NCI-H187 (cell line): ENCODE measurements around the gene MYL10.

Experiments used
- DNase-seq, 2 experiments: peaks; one replicate each; lab custom pipeline; 2025; lab: John Stamatoyannopoulos, UW

Gene MYL10

GRCh38 chr7:101595766-101596537 lies 33.1 kb downstream of the MYL10 start:
- DNase-seq: no peak

DNA sequence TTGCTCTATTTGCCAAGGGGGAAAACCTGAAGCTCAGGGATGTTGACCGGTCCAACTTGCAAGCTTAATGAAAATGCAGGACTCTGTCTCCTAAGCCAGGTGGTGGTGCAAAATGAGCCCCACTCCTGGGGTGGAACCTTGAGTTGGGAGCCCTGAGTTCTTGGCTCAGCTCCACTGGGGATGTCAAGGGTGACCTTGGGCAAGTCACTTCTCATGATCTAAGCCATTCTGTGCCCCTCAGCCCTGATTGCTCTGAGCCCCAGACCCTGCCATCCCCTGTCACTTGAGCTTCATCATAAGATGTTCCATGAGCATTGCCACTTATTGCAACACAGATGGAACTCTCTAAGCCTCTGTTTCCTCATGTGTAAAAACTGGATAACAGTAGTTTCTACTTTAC lies 33.9 kb downstream of the MYL10 start:
- no peak for DNase-seq

GRCh38 chr7:101594790-101595189 lies 34.3 kb downstream of the MYL10 start:
- DNase-seq: no peak

- DNase-seq: no peak
These were observed 35.5 kb downstream of the MYL10 start for GRCh38 chr7:101593556-101593955.

DNA sequence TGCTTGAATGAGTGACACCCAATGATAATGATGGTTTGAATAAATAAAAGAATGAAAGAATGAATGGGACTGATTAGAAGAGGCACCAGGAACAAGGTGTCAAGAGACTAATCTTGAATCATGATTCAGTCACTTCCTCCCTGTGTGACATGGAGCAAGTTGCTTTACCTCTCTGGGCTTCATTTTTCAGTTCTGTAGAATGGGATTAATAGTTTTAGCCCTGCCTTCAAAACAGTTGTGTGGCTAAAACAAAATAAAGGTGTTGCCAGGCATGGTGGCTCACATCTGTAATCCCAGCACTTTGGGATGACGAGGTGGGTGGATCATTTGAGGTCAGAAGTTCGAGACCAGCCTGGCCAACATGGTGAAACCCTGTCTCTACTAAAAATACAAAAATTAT lies 37.6 kb downstream of the MYL10 start:
- DNase-seq: no peak

- DNase-seq: no peak
These were observed 38.2 kb downstream of the MYL10 start for GRCh38 chr7:101590663-101591435.

DNA sequence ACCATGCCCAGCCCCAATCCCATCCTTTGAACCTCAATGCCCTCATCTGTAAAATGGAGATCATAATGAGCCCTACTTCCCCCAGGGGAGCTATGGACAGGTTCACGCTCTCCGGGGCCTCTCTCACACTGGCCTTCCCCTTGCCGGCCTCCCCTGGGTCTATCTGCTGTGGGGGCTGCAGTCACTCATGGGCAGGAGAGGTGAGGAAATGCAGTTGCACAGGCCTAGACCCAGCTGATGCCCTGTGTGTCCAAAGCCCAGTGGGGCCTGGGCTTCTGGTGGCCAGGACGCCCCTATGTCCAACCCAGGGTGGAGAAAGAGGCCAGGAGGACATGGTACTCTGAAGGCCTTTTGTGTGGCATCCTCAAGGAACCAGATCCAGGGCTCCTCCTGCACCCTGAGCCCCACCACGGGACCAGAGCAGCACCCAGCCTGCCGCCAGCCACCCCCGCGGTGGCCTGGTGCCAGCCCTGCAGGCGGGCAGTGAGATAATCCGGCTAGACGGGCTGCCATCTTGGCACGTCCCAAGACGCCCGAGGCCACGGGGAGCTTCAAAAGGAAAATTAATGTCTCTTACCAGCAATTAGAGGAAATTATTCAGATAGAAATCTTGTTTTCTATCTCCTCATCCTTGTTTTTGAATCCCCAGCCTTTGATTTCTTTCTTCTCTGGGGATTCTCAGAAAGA lies 39.0 kb downstream of the MYL10 start:
- DNase-seq: no peak

GRCh38 chr7:101589052-101589451 lies 40.0 kb downstream of the MYL10 start:
- no peak for DNase-seq

DNA sequence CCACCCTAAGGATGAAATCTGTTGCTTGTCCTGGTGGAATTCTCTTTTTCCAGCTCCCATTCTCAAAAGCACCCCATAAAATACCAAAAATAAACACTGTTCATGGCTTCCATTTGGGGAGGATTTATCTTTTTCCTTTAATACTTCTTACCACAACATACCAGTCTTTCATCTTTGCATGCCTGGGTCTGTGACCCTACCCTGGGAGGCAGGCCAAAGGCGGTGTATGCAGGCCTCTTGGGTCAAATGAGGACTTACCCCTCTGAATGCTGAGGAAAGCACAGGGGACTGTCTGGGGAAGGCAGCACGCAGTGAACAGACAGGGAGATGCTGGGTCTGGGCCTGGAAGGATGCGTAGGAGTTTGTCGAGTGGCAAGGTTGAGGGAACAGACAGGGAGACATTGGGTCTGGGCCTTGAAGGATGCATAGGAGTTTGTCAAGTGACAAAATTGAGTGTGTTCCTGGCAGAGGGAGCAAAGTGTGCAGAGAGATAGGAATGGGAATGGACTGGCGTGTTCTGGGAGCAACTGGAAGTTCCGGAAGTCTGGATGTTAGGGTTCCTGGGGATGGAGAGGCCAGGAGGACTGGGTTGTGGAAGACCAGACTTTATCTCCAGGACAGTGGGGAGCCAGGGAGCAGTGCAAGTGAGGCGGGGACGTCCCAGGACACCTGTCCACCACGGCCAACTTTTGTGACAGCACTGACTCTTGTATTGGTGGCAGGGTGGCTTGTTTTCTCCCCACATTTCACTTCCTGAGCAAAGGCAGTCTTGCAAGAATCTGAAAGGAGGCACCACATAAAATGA lies 40.8 kb downstream of the MYL10 start:
- no peak for DNase-seq

DNA sequence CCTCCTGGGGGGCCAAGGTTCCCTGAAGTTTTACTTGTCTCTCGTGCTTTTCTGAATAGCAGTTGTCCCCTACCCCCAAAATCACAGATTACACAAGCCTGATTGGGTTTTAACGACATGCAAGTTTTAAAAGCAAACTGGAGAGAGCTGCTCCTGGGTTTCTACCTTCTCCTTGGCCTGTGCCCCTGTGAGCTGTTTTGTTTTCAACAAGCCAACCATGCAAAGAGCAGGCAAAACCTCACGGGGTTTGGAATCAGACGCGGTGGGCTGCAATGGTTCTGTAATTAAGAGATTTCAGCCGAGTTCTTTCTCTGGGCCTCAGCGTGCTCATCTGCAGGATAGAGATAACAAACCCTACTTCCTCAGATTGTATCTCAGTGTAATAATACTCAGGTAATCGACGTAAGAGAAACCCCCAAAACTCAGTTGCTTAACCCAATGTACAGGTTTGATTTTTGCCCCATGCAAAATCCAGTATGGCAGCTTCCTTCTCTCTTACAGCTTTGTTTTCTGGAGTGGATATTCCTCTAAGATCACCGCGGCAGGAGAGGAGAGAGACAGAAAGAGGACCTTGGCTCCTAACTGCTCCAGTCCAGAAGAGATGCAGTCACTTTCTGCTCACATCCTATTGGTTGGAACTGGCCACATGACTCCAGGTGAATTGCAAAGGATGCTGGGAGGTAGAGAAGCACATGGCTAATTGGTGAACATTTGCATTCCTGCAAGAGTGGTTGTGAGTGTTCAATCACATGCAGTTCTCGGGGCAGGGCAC lies 42.0 kb downstream of the MYL10 start:
- no peak for DNase-seq

DNA sequence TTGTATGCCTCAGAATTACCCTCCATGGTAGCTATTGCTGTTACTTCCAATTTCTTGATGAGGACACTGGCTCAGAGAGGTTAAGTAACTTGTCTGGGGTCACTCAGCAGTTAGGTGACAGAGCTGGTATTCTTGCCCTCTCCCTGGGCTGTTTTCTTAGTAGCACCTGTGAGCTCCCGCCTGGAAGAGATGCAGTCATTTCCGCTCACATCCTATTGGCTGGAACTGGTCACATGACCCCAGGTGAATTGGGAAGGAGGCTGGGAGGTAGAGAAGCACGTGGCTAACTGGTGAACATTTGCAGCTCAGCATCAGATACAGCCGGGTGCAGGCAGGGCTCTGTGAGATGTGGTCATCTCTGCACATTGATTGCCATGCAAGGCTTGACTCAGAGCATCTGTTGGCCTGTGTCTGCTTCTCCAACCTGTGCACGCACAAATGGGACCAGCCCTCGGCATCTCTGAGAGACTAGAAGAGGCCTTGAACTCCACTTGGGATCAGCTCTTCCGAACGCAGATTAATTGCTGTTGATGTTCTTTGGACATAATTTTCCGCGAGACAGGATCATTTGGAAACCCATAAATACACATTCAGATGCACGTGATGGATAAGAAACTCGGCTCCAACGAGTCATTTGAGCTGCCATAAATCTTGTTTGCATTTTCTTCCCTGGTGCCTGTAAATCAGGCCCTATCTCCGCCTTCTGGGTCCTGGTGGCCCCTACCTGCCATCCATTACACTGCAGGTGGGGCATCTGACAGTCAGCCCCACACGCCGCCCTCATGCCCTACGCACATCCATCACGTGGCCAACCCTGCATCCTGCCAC lies 42.8 kb downstream of the MYL10 start:
- no peak for DNase-seq

- no peak for DNase-seq
These were observed 46.1 kb downstream of the MYL10 start for GRCh38 chr7:101582971-101583370.

DNA sequence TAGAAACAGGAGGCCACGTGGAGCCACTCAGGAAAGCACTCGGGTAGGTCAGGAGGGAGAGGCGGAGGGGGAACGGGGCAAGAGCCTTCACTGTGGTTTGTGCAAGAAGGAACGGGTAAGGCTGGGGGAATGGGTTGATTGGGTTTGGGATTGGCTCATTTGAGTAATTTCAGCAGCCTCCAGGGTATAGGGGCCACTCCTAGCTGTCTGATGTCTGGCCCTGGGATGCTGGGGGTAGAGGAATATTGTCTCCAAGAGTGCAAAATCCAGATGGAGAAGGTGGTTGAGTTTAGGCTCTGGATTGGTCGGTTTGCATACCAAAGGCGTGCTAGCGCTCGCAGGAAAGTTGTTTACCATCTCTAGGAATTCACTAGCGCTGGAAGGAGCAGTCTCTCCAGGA lies 47.2 kb downstream of the MYL10 start:
- no peak for DNase-seq

GRCh38 chr7:101580596-101580995 lies 48.5 kb downstream of the MYL10 start:
- no peak for DNase-seq

DNA sequence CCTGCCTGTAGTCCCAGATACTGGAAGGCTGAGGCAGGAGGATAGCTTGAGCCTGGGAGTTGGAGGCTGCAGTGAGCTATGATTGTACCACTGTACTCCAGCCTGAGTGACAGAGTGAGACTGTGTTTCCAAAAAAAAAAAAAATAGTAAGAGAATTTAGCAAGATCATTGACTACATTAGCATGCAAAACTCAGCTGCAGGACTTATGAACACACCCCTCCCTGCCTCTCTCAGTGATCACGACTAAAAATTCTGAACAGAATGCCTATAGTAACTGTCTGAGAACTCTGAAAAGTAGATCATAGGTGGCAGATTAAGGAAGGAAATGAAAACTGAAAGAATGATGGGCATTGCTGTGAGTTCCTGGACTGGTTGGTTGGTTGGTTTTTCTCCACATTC lies 50.5 kb downstream of the MYL10 start:
- no peak for DNase-seq

GRCh38 chr7:101576998-101577397 lies 52.1 kb downstream of the MYL10 start:
- no peak for DNase-seq

DNA sequence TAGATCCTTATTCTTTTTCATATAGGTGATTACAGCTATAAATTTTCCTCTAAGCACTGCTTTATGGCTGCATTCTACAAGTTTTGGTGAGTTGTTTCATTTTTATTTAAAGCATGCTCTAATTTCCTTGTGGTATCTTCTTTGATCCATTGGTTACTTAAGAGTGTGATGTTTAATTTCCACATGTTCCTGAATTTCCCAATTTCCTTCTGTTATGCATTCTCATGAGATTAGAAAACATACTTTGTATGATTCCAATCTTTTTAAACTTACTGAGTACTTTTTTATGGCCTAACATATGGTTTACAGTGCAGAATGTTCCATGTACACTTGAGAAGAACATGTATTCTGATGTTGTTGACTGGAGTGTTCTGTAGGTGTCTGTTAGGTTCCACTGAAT lies 53.4 kb downstream of the MYL10 start:
- DNase-seq: no peak

- DNase-seq: no peak
These were observed 53.9 kb downstream of the MYL10 start for GRCh38 chr7:101575168-101575567.

- DNase-seq: no peak
These were observed 56.9 kb downstream of the MYL10 start for GRCh38 chr7:101572156-101572555.

GRCh38 chr7:101567230-101567629 lies 61.9 kb downstream of the MYL10 start:
- no peak for DNase-seq
